Type B pancreatic cell (in vitro differentiated cells): ENCODE data around the gene ZFPM1. TPM values are rescaled to one million over a fixed set of nuclear protein-coding genes. Genes with fewer than 3 reads are reported as not detected.

Experiments used
- DNase-seq: peaks from one replicate; pipeline ENCODE4 v3.0.0; 2021; ENCODE audit warnings: mixed read lengths; ENCODE audit not compliant: unreplicated experiment; ENCODE audit errors: extremely low spot score
- H3K27ac Mint-ChIP-seq: 2 replicates; pipeline ENCODE4 v1.8.0; 2021; ENCODE audit warnings: mild to moderate bottlenecking, mixed read lengths
- H3K27me3 Mint-ChIP-seq: 2 replicates; pipeline ENCODE4 v1.8.0; 2021; ENCODE audit warnings: mixed read lengths
- H3K36me3 Mint-ChIP-seq: 2 replicates; pipeline ENCODE4 v1.8.0; 2021; ENCODE audit warnings: mixed read lengths
- H3K4me1 Mint-ChIP-seq: one replicate; pipeline ENCODE4 v1.8.0; 2021; ENCODE audit warnings: mixed read lengths; ENCODE audit not compliant: unreplicated experiment
- H3K4me3 Mint-ChIP-seq: 2 replicates; pipeline ENCODE4 v1.8.0; 2021; ENCODE audit warnings: mild to moderate bottlenecking, mixed read lengths
- H3K9me3 Mint-ChIP-seq: 2 replicates; pipeline ENCODE4 v1.8.0; 2021; ENCODE audit warnings: mixed read lengths
- CTCF ChIP-seq: fragments of 200-600 bp; sonication (generic); conservative IDR thresholded peaks from 2 replicates; pipeline ENCODE4 v1.5.0; 2021; ENCODE audit warnings: antibody characterized with exemption, mild to moderate bottlenecking
- total RNA-seq: library from RNA; stranded (reverse); gene quantifications from 2 replicates; pipeline ENCODE4 v1.2.1, GENCODE V29; 2021; ENCODE audit warnings: low replicate concordance

ZFPM1 gene
- total RNA-seq, 1 donor from 2014 or later = 24.0 TPM

GRCh38 chr16:88532434-88533241, 79.6 kb downstream of the ZFPM1 start:
- Mint-ChIP-seq H3K9me3 (no peaks in the 10 kb centered on the region), H3K4me1 (peaks cover 19% of the 10 kb centered on the region), H3K36me3 (no peaks in the 10 kb centered on the region), H3K27me3 (no peaks in the 10 kb centered on the region), H3K4me3 (no peak overlapping the region), H3K27ac (no peak overlapping the region)
- no peak for TF ChIP-seq CTCF
- no peak for DNase-seq

- no peaks in the 10 kb centered on the region for H3K36me3 Mint-ChIP-seq
- no peaks in the 10 kb centered on the region for H3K9me3 Mint-ChIP-seq
- no peak overlapping the region for H3K27ac Mint-ChIP-seq
- TF ChIP-seq CTCF = no peak
- peaks cover 8% of the 10 kb centered on the region for H3K27me3 Mint-ChIP-seq
- DNase-seq = no peak
- H3K4me1 Mint-ChIP-seq = peaks cover 19% of the 10 kb centered on the region
- no peak overlapping the region for H3K4me3 Mint-ChIP-seq
Measured at GRCh38 chr16:88533381-88533917, 80.4 kb downstream of the ZFPM1 start.

- no peak for TF ChIP-seq CTCF
- Mint-ChIP-seq H3K36me3 (no peaks in the 10 kb centered on the region), H3K4me3 (no peak overlapping the region), H3K27me3 (peaks cover 12% of the 10 kb centered on the region), H3K4me1 (peaks cover 17% of the 10 kb centered on the region), H3K27ac (no peak overlapping the region), H3K9me3 (no peaks in the 10 kb centered on the region)
- peak; percentile 90 for DNase-seq
Measured at GRCh38 chr16:88533932-88534637, 81.0 kb downstream of the ZFPM1 start.

GRCh38 chr16:88534638-88535190, 81.6 kb downstream of the ZFPM1 start:
- H3K4me3 Mint-ChIP-seq = peak overlapping the region; percentile 86
- peaks cover 12% of the 10 kb centered on the region for H3K27me3 Mint-ChIP-seq
- no peaks in the 10 kb centered on the region for H3K9me3 Mint-ChIP-seq
- H3K27ac Mint-ChIP-seq = peak overlapping the region; percentile 75
- H3K36me3 Mint-ChIP-seq = no peaks in the 10 kb centered on the region
- TF ChIP-seq CTCF = peak; percentile 39
- peaks cover 13% of the 10 kb centered on the region for H3K4me1 Mint-ChIP-seq
- no peak for DNase-seq

- DNase-seq = no peak
- no peak for TF ChIP-seq CTCF
- Mint-ChIP-seq H3K36me3 (no peaks in the 10 kb centered on the region), H3K4me3 (peak overlapping the region; percentile 83), H3K4me1 (peaks cover 12% of the 10 kb centered on the region), H3K9me3 (no peaks in the 10 kb centered on the region), H3K27ac (peak overlapping the region; percentile 75), H3K27me3 (peaks cover 12% of the 10 kb centered on the region)
Measured at GRCh38 chr16:88535191-88535856, 82.2 kb downstream of the ZFPM1 start.
